K562 (cell line): Measurements from ENCODE around the gene NSDHL. TPM values are rescaled to one million over a fixed set of nuclear protein-coding genes. Genes with fewer than 3 reads are reported as not detected.

Experiments used
- ADNP ChIP-seq: fragments of 200-800 bp; sonication (Bioruptor generic); IDR thresholded peaks from 2 replicates; pipeline ENCODE4 v1.6.1; 2016; ENCODE audit warnings: missing genetic modification characterization, missing compliant biosample characterization
- CBX2 ChIP-seq: fragments of 200-600 bp; sonication (generic); IDR thresholded peaks from one replicate; pipeline ENCODE4 v1.6.1; 2012; ENCODE audit warnings: mild to moderate bottlenecking, low read length, inconsistent platforms; ENCODE audit not compliant: insufficient read depth, poor library complexity, severe bottlenecking
- E2F3 ChIP-seq: fragments of 250-450 bp; sonication (Bioruptor Pico); IDR thresholded peaks from 2 replicates; pipeline ENCODE4 v1.4.0; 2020; ENCODE audit warnings: mild to moderate bottlenecking
- ELF2 ChIP-seq: fragments of 250-450 bp; sonication (Bioruptor Pico); IDR thresholded peaks from 2 replicates; pipeline ENCODE4 v1.5.0; 2021; ENCODE audit warnings: mild to moderate bottlenecking
- ETV1 ChIP-seq: fragments of 450-650 bp; conservative IDR thresholded peaks from 2 replicates; pipeline ENCODE4 v1.6.1; 2016; ENCODE audit warnings: missing genetic modification characterization, control low read depth, low read depth, missing compliant biosample characterization
- GTF2A2 ChIP-seq: IDR thresholded peaks from 2 replicates; pipeline ENCODE4 v1.6.1; 2016; ENCODE audit warnings: mild to moderate bottlenecking, missing genetic modification characterization, missing compliant biosample characterization
- GTF3C2 ChIP-seq: IDR thresholded peaks from 3 replicates; pipeline ENCODE4 v1.6.1; 2011; ENCODE audit warnings: borderline replicate concordance, mild to moderate bottlenecking, moderate library complexity; ENCODE audit not compliant: insufficient read length; ENCODE audit errors: extremely low read depth
- MEF2A ChIP-seq: IDR thresholded peaks from 2 replicates; pipeline ENCODE4 v1.6.1; 2011; ENCODE audit warnings: low read depth, mild to moderate bottlenecking, low read length, moderate library complexity; ENCODE audit not compliant: control insufficient read depth
- MLX ChIP-seq, 2 experiments: fragments of 450-650 bp in 1 of 2; sonication (generic) in 1 of 2; formaldehyde crosslinking; conservative IDR thresholded peaks; 2 replicates each; pipeline versions ENCODE4 v1.4.0 to v1.8.1; 2020 to 2022; ENCODE audit warnings: mild to moderate bottlenecking in 1 of 2, missing genetic modification reagents in 1 of 2
- NFIX ChIP-seq: fragments of 250-450 bp; sonication (Bioruptor Pico); IDR thresholded peaks from 2 replicates; pipeline ENCODE4 v1.4.0; 2020; ENCODE audit warnings: low read depth, mild to moderate bottlenecking, moderate library complexity
- PHF8 ChIP-seq: fragments of 200-600 bp; sonication (generic); IDR thresholded peaks from 2 replicates; pipeline ENCODE4 v1.6.1; 2012; ENCODE audit warnings: mixed run types, mild to moderate bottlenecking, inconsistent platforms, low read length, moderate library complexity, borderline replicate concordance
- POLR2AphosphoS5 ChIP-seq: IDR thresholded peaks from 2 replicates; pipeline ENCODE4 v1.6.1; 2011; ENCODE audit warnings: mild to moderate bottlenecking, low read depth, low read length, moderate library complexity; ENCODE audit not compliant: control insufficient read depth, insufficient read depth
- RFX1 ChIP-seq: fragments of 450-650 bp; IDR thresholded peaks from 2 replicates; pipeline ENCODE4 v1.6.1; 2016; ENCODE audit warnings: mild to moderate bottlenecking, moderate library complexity
- RHOXF2B ChIP-seq: fragments of 250-450 bp; sonication (Bioruptor Pico); conservative IDR thresholded peaks from 2 replicates; pipeline ENCODE4 v1.5.1; 2021
- ZNF232 ChIP-seq: sonication (generic); formaldehyde crosslinking; IDR thresholded peaks from 2 replicates; pipeline ENCODE4 v1.8.0; 2022; ENCODE audit warnings: mild to moderate bottlenecking, missing genetic modification reagents
- ZNF24 ChIP-seq: fragments of 450-650 bp; IDR thresholded peaks from 2 replicates; pipeline ENCODE4 v1.6.1; 2016
- ZNF253 ChIP-seq: fragments of 250-450 bp; sonication (Bioruptor Pico); conservative IDR thresholded peaks from 2 replicates; pipeline ENCODE4 v1.6.1; 2021; ENCODE audit warnings: mild to moderate bottlenecking
- ZNF76 ChIP-seq: fragments of 250-450 bp; sonication (Bioruptor Pico); IDR thresholded peaks from 2 replicates; pipeline ENCODE4 v1.4.0; 2020; ENCODE audit warnings: mild to moderate bottlenecking, moderate library complexity, borderline replicate concordance
- polyA plus RNA-seq, 8 experiments: library from polyadenylated mRNA; depleted of rRNA in 4 of 8; stranded (reverse) in 5 of 8; unstranded in 3 of 8; fragments of >200 nt; fragmentation: Nextera tagmentation in 2 of 8; fragmentation: Illumina TruSeq in 1 of 8; extraction: Ambion mirVana in 2 of 8; extraction: Trizol in 1 of 8; gene quantifications; 2 replicates each; pipeline versions ENCODE4 v1.2.1 to v1.2.3, GENCODE V29; 2011 to 2014; ENCODE audit warnings: inconsistent platforms in 1 of 8, missing spikeins in 1 of 8
- total RNA-seq, 7 experiments: library from RNA; depleted of rRNA in 6 of 7; stranded (reverse); fragments of >200 nt in 6 of 7; fragmentation: Illumina TruSeq in 2 of 7; extraction: Trizol in 2 of 7; gene quantifications; 2 replicates each; pipeline versions ENCODE4 v1.2.1 to v1.2.3, GENCODE V29; 2011 to 2021; ENCODE audit warnings: low replicate concordance in 1 of 7
- TF ChIP-seq, protein P1 (sequence below): fragments of 450-650 bp; formaldehyde crosslinking; IDR thresholded peaks from 2 replicates; pipeline ENCODE4 v1.4.0; 2022; ENCODE audit warnings: missing genetic modification characterization
- TF ChIP-seq, protein P2 (sequence below): fragments of 450-650 bp; formaldehyde crosslinking; IDR thresholded peaks from 2 replicates; pipeline ENCODE4 v1.4.0; 2022; ENCODE audit warnings: mild to moderate bottlenecking, moderate library complexity
- TF ChIP-seq, protein P3 (sequence below): fragments of 250-450 bp; sonication (Bioruptor Pico); IDR thresholded peaks from 2 replicates; pipeline ENCODE4 v1.5.0; 2021; ENCODE audit warnings: mild to moderate bottlenecking, borderline replicate concordance

NSDHL gene
- total and polyA plus RNA-seq, 9 of the 15 experiments (the other 6 are each of a cell fraction or from before 2014, with no cell fraction given): 22.5 to 63.4 (median 40.8) TPM

GRCh38 chrX:152843852-152844251 lies 13.0 kb downstream of the NSDHL start (continued):
- TF ChIP-seq MLX (CRISPR knock-in tag; conservative IDR thresholded peaks at IDR 0.05) (no peak), ZNF253 (no peak), ELF2 (CRISPR knock-in tag) (no peak), E2F3 (CRISPR knock-in tag) (no peak), ADNP (tag) (no peak), CBX2 (no peak), ETV1 (tag) (peak; percentile 73; the same call in 1 of the 2 replicates), NFIX (CRISPR knock-in tag) (no peak), GTF3C2 (no peak), ZNF232 (CRISPR knock-in tag) (no peak), MEF2A (no peak), RHOXF2B (CRISPR knock-in tag) (no peak), GTF2A2 (tag) (no peak), POLR2AphosphoS5 (peak; percentile 44; the same call in 1 of the 2 replicates), PHF8 (no peak), ZNF24 (no peak), RFX1 (peak; percentile 12; the same call in 1 of the 2 replicates), ZNF76 (CRISPR knock-in tag) (no peak)
- TF ChIP-seq, protein P1, sequence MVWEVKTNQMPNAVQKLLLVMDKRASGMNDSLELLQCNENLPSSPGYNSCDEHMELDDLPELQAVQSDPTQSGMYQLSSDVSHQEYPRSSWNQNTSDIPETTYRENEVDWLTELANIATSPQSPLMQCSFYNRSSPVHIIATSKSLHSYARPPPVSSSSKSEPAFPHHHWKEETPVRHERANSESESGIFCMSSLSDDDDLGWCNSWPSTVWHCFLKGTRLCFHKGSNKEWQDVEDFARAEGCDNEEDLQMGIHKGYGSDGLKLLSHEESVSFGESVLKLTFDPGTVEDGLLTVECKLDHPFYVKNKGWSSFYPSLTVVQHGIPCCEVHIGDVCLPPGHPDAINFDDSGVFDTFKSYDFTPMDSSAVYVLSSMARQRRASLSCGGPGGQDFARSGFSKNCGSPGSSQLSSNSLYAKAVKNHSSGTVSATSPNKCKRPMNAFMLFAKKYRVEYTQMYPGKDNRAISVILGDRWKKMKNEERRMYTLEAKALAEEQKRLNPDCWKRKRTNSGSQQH: no peak
- TF ChIP-seq, protein P2, sequence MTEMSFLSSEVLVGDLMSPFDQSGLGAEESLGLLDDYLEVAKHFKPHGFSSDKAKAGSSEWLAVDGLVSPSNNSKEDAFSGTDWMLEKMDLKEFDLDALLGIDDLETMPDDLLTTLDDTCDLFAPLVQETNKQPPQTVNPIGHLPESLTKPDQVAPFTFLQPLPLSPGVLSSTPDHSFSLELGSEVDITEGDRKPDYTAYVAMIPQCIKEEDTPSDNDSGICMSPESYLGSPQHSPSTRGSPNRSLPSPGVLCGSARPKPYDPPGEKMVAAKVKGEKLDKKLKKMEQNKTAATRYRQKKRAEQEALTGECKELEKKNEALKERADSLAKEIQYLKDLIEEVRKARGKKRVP (CRISPR knock-in tag): no peak
- TF ChIP-seq, protein P3, sequence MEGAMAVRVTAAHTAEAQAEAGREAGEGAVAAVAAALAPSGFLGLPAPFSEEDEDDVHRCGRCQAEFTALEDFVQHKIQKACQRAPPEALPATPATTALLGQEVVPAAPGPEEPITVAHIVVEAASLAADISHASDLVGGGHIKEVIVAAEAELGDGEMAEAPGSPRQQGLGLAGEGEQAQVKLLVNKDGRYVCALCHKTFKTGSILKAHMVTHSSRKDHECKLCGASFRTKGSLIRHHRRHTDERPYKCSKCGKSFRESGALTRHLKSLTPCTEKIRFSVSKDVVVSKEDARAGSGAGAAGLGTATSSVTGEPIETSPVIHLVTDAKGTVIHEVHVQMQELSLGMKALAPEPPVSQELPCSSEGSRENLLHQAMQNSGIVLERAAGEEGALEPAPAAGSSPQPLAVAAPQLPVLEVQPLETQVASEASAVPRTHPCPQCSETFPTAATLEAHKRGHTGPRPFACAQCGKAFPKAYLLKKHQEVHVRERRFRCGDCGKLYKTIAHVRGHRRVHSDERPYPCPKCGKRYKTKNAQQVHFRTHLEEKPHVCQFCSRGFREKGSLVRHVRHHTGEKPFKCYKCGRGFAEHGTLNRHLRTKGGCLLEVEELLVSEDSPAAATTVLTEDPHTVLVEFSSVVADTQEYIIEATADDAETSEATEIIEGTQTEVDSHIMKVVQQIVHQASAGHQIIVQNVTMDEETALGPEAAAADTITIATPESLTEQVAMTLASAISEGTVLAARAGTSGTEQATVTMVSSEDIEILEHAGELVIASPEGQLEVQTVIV (CRISPR knock-in tag): no peak
